Neural cell (in vitro differentiated cells): ENCODE results near the gene ALK. TPM values are rescaled to one million over a fixed set of nuclear protein-coding genes. Genes with fewer than 3 reads are reported as not detected.

Source experiments
- H2AFZ ChIP-seq: fragments of 200-600, 300-800 bp; sonication (generic), shearing (Covaris generic); 2 replicates; pipeline ENCODE4 v1.6.0; 2014; ENCODE audit warnings: low read depth, mild to moderate bottlenecking, antibody characterized with exemption, low read length, moderate library complexity
- H3F3A ChIP-seq: fragments of 200-600 bp; shearing (Covaris generic); 2 replicates; pipeline ENCODE4 v1.6.1; 2016; ENCODE audit warnings: mild to moderate bottlenecking, moderate library complexity, mixed read lengths, antibody characterized with exemption, low read length; ENCODE audit not compliant: insufficient read depth, poor library complexity, severe bottlenecking
- H3K27ac ChIP-seq: fragments of 200-600, 300-800 bp; sonication (generic), shearing (Covaris generic); 2 replicates; pipeline ENCODE4 v1.5.1; 2014; ENCODE audit warnings: mild to moderate bottlenecking, low read length, moderate library complexity
- H3K27me3 ChIP-seq: fragments of 300-800, 200-600 bp; sonication (generic), shearing (Covaris generic); 2 replicates; pipeline ENCODE4 v1.6.0; 2014; ENCODE audit warnings: mild to moderate bottlenecking, low read depth, low read length, moderate library complexity; ENCODE audit not compliant: insufficient read depth
- H3K36me3 ChIP-seq: fragments of 300-800, 200-600 bp; sonication (generic), shearing (Covaris generic); 2 replicates; pipeline ENCODE4 v1.5.1; 2014; ENCODE audit warnings: mild to moderate bottlenecking, antibody characterized with exemption, low read length, moderate library complexity; ENCODE audit not compliant: insufficient read depth
- H3K4me2 ChIP-seq: fragments of 300-800, 200-600 bp; sonication (generic), shearing (Covaris generic); 2 replicates; pipeline ENCODE4 v1.6.0; 2014; ENCODE audit warnings: mild to moderate bottlenecking, low read length
- H3K4me3 ChIP-seq: fragments of 300-800, 200-600 bp; sonication (generic), shearing (Covaris generic); 2 replicates; pipeline ENCODE4 v1.5.1; 2014; ENCODE audit warnings: mild to moderate bottlenecking, low read length, moderate library complexity
- H3K79me2 ChIP-seq: fragments of 200-600 bp; shearing (Covaris generic); replicated peaks from 2 replicates; pipeline ENCODE4 v1.6.0; 2014; ENCODE audit warnings: mild to moderate bottlenecking, low read length, moderate library complexity; ENCODE audit not compliant: insufficient read depth
- H3K9ac ChIP-seq: fragments of 300-800, 200-600 bp; sonication (generic), shearing (Covaris generic); 2 replicates; pipeline ENCODE4 v1.6.1; 2016; ENCODE audit warnings: mild to moderate bottlenecking, low read length, mixed read lengths
- H3K9me2 ChIP-seq: fragments of 200-600 bp; shearing (Covaris generic); 2 replicates; pipeline ENCODE4 v1.6.1; 2016; ENCODE audit warnings: mild to moderate bottlenecking, low read length, mixed read lengths; ENCODE audit not compliant: insufficient read depth
- H3K9me3 ChIP-seq: fragments of 200-600, 300-800 bp; sonication (generic), shearing (Covaris generic); 2 replicates; pipeline ENCODE4 v1.6.1; 2016; ENCODE audit warnings: mild to moderate bottlenecking, mixed run types, low read length, moderate library complexity, mixed read lengths
- H4K20me1 ChIP-seq: fragments of 200-600 bp; shearing (Covaris generic); 2 replicates; pipeline ENCODE4 v1.6.1; 2016; ENCODE audit warnings: mild to moderate bottlenecking, mixed run types; ENCODE audit not compliant: insufficient read depth
- EP300 ChIP-seq: fragments of 450-650 bp; conservative IDR thresholded peaks from 2 replicates; pipeline ENCODE4 v1.6.1; 2014; ENCODE audit warnings: antibody characterized with exemption, mild to moderate bottlenecking, moderate library complexity; ENCODE audit not compliant: poor library complexity, severe bottlenecking
- EZH2 ChIP-seq: fragments of 200-600, 300-800 bp; shearing (Covaris generic), sonication (generic); IDR thresholded peaks from 2 replicates; pipeline ENCODE4 v1.6.1; 2014; ENCODE audit warnings: antibody characterized with exemption, low read length, borderline replicate concordance, mild to moderate bottlenecking; ENCODE audit not compliant: insufficient read depth, poor library complexity, severe bottlenecking
- MXI1 ChIP-seq: fragments of 450-650 bp; conservative IDR thresholded peaks from 2 replicates; pipeline ENCODE4 v1.6.1; 2014; ENCODE audit warnings: antibody characterized with exemption, mild to moderate bottlenecking; ENCODE audit not compliant: poor library complexity, severe bottlenecking
- POLR2AphosphoS5 ChIP-seq: IDR thresholded peaks from 2 replicates; pipeline ENCODE4 v1.6.1; 2012
- RAD21 ChIP-seq: fragments of 450-650 bp; conservative IDR thresholded peaks from 2 replicates; pipeline ENCODE4 v1.6.1; 2014; ENCODE audit warnings: antibody characterized with exemption, mild to moderate bottlenecking, moderate library complexity
- SMC3 ChIP-seq: fragments of 450-650 bp; conservative IDR thresholded peaks from 2 replicates; pipeline ENCODE4 v1.6.1; 2014; ENCODE audit warnings: antibody characterized with exemption, mild to moderate bottlenecking, moderate library complexity; ENCODE audit not compliant: poor library complexity
- TAF1 ChIP-seq: IDR thresholded peaks from 2 replicates; pipeline ENCODE4 v1.6.1; 2012; ENCODE audit warnings: low read depth
- polyA plus RNA-seq: library from polyadenylated mRNA; depleted of rRNA; stranded (reverse); fragments of >200 nt; gene quantifications from 2 replicates; pipeline ENCODE4 v1.2.3, GENCODE V29; 2014
- TF ChIP-seq, protein P1 (sequence below): fragments of 450-650 bp; IDR thresholded peaks from 2 replicates; pipeline ENCODE4 v1.5.1; 2014; ENCODE audit warnings: antibody characterized with exemption, mild to moderate bottlenecking, moderate library complexity; ENCODE audit not compliant: poor library complexity, severe bottlenecking
- TF ChIP-seq, protein P2 (sequence below): IDR thresholded peaks from 2 replicates; pipeline ENCODE4 v1.6.1; 2012; ENCODE audit warnings: borderline replicate concordance

ALK gene
- polyA plus RNA-seq, 1 donor from 2014 or later: 7.1 TPM

DNA sequence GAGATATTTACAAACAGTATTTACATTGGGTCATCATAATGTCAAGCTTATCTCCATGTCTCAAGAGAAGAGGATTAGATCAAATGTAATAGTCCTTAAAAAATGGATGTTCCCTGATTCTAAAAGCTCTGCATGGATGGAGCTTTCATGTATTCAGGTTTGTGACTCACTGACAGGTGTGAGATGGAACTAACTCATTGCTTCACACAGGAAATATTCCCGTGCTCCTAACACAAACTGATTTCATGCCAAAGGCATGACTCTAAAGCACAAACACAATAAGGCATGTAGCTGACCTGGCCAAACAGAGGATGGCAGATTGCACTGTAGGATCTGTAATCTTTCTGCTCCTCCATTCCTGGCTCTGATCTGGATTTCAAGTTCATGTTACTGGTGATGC, 110.0 kb downstream of the ALK start:
- Histone ChIP-seq H3K9me2 (no peaks in the 10 kb centered on the region), H3K36me3 (no peaks in the 10 kb centered on the region), H3K9ac (no peak overlapping the region), H3K27me3 (no peaks in the 10 kb centered on the region), H3K27ac (no peak overlapping the region), H2AFZ (no peak overlapping the region), H4K20me1 (no peaks in the 10 kb centered on the region), H3K9me3 (no peaks in the 10 kb centered on the region), H3F3A (no peaks in the 10 kb centered on the region), H3K4me2 (no peak overlapping the region), H3K4me3 (no peak overlapping the region), H3K79me2 (no peaks in the 10 kb centered on the region)
- no peak for TF ChIP-seq TAF1

DNA sequence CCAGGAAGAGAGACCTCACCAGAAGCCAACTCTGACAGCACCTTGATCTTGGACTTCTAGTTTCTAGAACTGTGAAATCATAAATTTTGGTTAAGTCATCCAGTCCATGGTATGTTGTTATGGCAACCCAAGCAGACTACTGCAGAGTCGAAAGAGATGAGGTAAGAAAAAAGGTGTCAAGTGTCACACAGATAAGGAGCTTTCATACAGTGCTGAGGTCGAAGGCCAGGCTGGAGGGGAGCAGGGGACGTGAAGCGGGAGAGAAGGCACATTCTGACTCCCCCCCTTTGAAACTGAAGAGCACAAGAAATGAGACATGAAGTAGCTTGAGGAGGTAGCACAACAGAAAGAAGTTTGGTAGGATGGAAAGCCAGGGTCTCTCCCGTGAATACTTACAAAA, 110.4 kb downstream of the ALK start:
- H4K20me1 ChIP-seq: no peaks in the 10 kb centered on the region
- H3K9me3 ChIP-seq: no peaks in the 10 kb centered on the region
- H3K4me2 ChIP-seq: no peak overlapping the region
- no peaks in the 10 kb centered on the region for H3K36me3 ChIP-seq
- no peaks in the 10 kb centered on the region for H3F3A ChIP-seq
- H3K27ac ChIP-seq: no peak overlapping the region
- no peaks in the 10 kb centered on the region for H3K9me2 ChIP-seq
- no peaks in the 10 kb centered on the region for H3K79me2 ChIP-seq
- H3K9ac ChIP-seq: no peak overlapping the region
- no peak for TF ChIP-seq TAF1
- no peak overlapping the region for H3K4me3 ChIP-seq
- no peaks in the 10 kb centered on the region for H3K27me3 ChIP-seq
- H2AFZ ChIP-seq: no peak overlapping the region

DNA sequence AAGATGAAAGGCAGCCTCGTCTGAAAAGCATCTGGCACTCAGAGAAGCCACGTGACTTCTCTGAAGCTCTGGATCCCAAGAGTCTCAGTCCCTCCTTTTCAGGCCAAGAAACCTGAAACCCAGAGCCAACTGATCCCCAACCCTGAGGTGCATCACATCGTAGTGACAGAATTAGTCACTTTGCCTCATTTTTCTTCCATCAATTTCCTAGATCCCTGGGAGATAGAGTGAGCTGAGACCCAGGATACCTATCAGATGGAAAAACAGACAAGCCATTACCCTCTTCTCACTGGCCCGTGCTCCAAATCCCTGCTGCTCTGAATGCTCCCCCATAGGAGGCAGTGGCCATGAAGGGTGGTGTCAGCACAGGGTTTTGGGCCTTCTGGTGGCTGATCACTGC, 113.1 kb downstream of the ALK start:
- Histone ChIP-seq H3K79me2 (no peaks in the 10 kb centered on the region), H4K20me1 (no peaks in the 10 kb centered on the region), H3F3A (no peaks in the 10 kb centered on the region), H3K9me3 (no peaks in the 10 kb centered on the region), H3K27ac (no peak overlapping the region), H2AFZ (no peak overlapping the region), H3K36me3 (no peaks in the 10 kb centered on the region), H3K9me2 (no peaks in the 10 kb centered on the region), H3K9ac (no peak overlapping the region), H3K27me3 (no peaks in the 10 kb centered on the region), H3K4me3 (no peak overlapping the region), H3K4me2 (no peak overlapping the region)
- TF ChIP-seq RAD21 (no peak), TAF1 (no peak), EZH2 (no peak), SMC3 (no peak), POLR2AphosphoS5 (no peak), MXI1 (no peak)
- TF ChIP-seq, protein P1, sequence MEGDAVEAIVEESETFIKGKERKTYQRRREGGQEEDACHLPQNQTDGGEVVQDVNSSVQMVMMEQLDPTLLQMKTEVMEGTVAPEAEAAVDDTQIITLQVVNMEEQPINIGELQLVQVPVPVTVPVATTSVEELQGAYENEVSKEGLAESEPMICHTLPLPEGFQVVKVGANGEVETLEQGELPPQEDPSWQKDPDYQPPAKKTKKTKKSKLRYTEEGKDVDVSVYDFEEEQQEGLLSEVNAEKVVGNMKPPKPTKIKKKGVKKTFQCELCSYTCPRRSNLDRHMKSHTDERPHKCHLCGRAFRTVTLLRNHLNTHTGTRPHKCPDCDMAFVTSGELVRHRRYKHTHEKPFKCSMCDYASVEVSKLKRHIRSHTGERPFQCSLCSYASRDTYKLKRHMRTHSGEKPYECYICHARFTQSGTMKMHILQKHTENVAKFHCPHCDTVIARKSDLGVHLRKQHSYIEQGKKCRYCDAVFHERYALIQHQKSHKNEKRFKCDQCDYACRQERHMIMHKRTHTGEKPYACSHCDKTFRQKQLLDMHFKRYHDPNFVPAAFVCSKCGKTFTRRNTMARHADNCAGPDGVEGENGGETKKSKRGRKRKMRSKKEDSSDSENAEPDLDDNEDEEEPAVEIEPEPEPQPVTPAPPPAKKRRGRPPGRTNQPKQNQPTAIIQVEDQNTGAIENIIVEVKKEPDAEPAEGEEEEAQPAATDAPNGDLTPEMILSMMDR: no peak

DNA sequence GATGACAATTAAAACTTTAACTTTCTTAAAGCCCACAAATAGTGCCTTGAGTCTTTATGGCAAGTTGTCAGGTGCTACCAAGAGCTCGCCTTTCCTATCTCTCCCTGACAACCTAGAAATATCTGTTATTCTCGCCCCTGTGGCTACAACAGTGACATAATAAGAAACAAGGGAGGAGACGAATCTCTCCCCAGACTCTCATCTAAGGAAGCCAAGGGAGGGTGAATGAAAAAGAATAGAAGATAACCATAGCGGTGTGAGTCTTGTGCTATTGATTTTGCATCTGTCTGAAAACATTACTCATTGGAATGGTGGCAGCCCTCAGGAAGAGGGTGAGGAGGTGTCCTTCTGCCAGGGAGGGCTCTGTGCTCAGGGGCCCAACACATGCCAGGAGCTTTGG, 114.3 kb downstream of the ALK start:
- Histone ChIP-seq H3K27ac (no peak overlapping the region), H3K4me2 (no peak overlapping the region), H3F3A (no peaks in the 10 kb centered on the region), H3K9ac (no peak overlapping the region), H3K79me2 (no peaks in the 10 kb centered on the region), H3K9me3 (no peaks in the 10 kb centered on the region), H2AFZ (no peak overlapping the region), H4K20me1 (no peaks in the 10 kb centered on the region), H3K9me2 (no peaks in the 10 kb centered on the region), H3K36me3 (no peaks in the 10 kb centered on the region), H3K4me3 (no peak overlapping the region), H3K27me3 (no peaks in the 10 kb centered on the region)
- TF ChIP-seq, protein P2, sequence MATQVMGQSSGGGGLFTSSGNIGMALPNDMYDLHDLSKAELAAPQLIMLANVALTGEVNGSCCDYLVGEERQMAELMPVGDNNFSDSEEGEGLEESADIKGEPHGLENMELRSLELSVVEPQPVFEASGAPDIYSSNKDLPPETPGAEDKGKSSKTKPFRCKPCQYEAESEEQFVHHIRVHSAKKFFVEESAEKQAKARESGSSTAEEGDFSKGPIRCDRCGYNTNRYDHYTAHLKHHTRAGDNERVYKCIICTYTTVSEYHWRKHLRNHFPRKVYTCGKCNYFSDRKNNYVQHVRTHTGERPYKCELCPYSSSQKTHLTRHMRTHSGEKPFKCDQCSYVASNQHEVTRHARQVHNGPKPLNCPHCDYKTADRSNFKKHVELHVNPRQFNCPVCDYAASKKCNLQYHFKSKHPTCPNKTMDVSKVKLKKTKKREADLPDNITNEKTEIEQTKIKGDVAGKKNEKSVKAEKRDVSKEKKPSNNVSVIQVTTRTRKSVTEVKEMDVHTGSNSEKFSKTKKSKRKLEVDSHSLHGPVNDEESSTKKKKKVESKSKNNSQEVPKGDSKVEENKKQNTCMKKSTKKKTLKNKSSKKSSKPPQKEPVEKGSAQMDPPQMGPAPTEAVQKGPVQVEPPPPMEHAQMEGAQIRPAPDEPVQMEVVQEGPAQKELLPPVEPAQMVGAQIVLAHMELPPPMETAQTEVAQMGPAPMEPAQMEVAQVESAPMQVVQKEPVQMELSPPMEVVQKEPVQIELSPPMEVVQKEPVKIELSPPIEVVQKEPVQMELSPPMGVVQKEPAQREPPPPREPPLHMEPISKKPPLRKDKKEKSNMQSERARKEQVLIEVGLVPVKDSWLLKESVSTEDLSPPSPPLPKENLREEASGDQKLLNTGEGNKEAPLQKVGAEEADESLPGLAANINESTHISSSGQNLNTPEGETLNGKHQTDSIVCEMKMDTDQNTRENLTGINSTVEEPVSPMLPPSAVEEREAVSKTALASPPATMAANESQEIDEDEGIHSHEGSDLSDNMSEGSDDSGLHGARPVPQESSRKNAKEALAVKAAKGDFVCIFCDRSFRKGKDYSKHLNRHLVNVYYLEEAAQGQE: no peak
- no peak for TF ChIP-seq POLR2AphosphoS5
- TF ChIP-seq TAF1: no peak
- TF ChIP-seq RAD21: no peak
- TF ChIP-seq MXI1: no peak
- no peak for TF ChIP-seq SMC3
- TF ChIP-seq EP300: no peak
- TF ChIP-seq EZH2: no peak
- TF ChIP-seq, protein P1: no peak
